GM12878 (cell line): ENCODE measurements around the gene STXBP4. TPM values are rescaled to one million over a fixed set of nuclear protein-coding genes. Genes with fewer than 3 reads are reported as not detected.

Source experiments
- ATAC-seq: fragments of 200-7000 bp; cut with Tn5 transposase; 3 replicates; pipeline ENCODE4 v1.9.1; 2020; ENCODE audit warnings: mild to moderate bottlenecking, moderate library complexity
- BruUV-seq: library from RNA; stranded (reverse); fragments of 400-500 nt; replicated peaks from 2 replicates; lab custom pipeline; 2021; lab: Mats Ljungman, UMichigan
- CTCF ChIA-PET: fragments of 300-600 bp; sonication (Branson Sonifier 250); formaldehyde crosslinking; extraction: SDS; loops from one replicate; lab custom pipeline; 2021; ENCODE audit warnings: inconsistent platforms; lab: Yijun Ruan, JAX
- POLR2A ChIA-PET: fragments of 350-600 bp; formaldehyde crosslinking; extraction: SDS; loops from one replicate; lab custom pipeline; 2021; ENCODE audit warnings: inconsistent platforms; lab: Charles Lee
- RAD21 ChIA-PET: fragments of 300-600 bp; sonication (Branson Sonifier 250); formaldehyde crosslinking; loops from one replicate; lab custom pipeline; 2023; ENCODE audit warnings: antibody characterized with exemption; ENCODE audit not compliant: unreplicated experiment; lab: Charles Lee
- SMC1A ChIA-PET: fragments of 300-600 bp; sonication (Branson Sonifier 250); formaldehyde crosslinking; loops from one replicate; lab custom pipeline; 2023; ENCODE audit not compliant: unreplicated experiment, uncharacterized antibody; lab: Charles Lee
- DNase-seq: peaks from one replicate; pipeline ENCODE4 v3.0.0-alpha.2; 2011; ENCODE audit warnings: low read depth, low spot score
- FAIRE-seq: peaks from 3 replicates; lab custom pipeline; 2011; peaks lifted over from hg19 to GRCh38; lab: Jason Lieb, UNC
- H2AFZ ChIP-seq: 2 replicates; pipeline ENCODE4 v1.6.0; 2011; ENCODE audit warnings: low read depth, low read length, control low read depth; ENCODE audit not compliant: control insufficient read depth
- H3K27ac ChIP-seq: 2 replicates; pipeline ENCODE4 v1.5.1; 2011; ENCODE audit warnings: control low read depth; ENCODE audit not compliant: control insufficient read depth, insufficient read depth
- H3K27me3 ChIP-seq, 2 experiments: replicated peaks in 1 of 2; 2 replicates each; pipeline versions ENCODE4 v1.6.0 to v1.6.1; 2011; ENCODE audit warnings: low read length in 1 of 2; ENCODE audit not compliant: control insufficient read depth in 2 of 2, insufficient read depth in 2 of 2
- H3K36me3 ChIP-seq, 2 experiments: 2 replicates each; pipeline ENCODE4 v1.5.1; 2011; ENCODE audit warnings: low read length in 1 of 2; ENCODE audit not compliant: control insufficient read depth in 2 of 2, insufficient read depth in 2 of 2
- H3K4me1 ChIP-seq: 2 replicates; pipeline ENCODE4 v1.6.1; 2011; ENCODE audit warnings: mild to moderate bottlenecking, low read length, moderate library complexity, mixed read lengths; ENCODE audit not compliant: control insufficient read depth, insufficient read depth
- H3K4me2 ChIP-seq: 2 replicates; pipeline ENCODE4 v1.6.0; 2011; ENCODE audit warnings: control low read depth; ENCODE audit not compliant: control insufficient read depth, insufficient read depth
- H3K4me3 ChIP-seq: fragments of 200-600 bp; sonication (generic); 2 replicates; pipeline ENCODE4 v1.5.1; 2016
- H3K79me2 ChIP-seq: 2 replicates; pipeline ENCODE4 v1.6.0; 2011; ENCODE audit warnings: low read length; ENCODE audit not compliant: control insufficient read depth, insufficient read depth
- H3K9ac ChIP-seq: 2 replicates; pipeline ENCODE4 v1.8.0; 2011; ENCODE audit warnings: low read length, control low read depth, mixed read lengths; ENCODE audit not compliant: control insufficient read depth, insufficient read depth
- H3K9me3 ChIP-seq: replicated peaks from 3 replicates; pipeline ENCODE4 v1.5.1; 2011; ENCODE audit warnings: mild to moderate bottlenecking, low read length; ENCODE audit not compliant: control insufficient read depth, insufficient read depth
- H4K20me1 ChIP-seq: 2 replicates; pipeline ENCODE4 v1.6.0; 2011; ENCODE audit not compliant: control insufficient read depth, insufficient read depth
- ATF7 ChIP-seq: fragments of 450-650 bp; IDR thresholded peaks from 2 replicates; pipeline ENCODE4 v1.6.1; 2016; ENCODE audit warnings: low read depth, mild to moderate bottlenecking
- BMI1 ChIP-seq: fragments of 450-650 bp; IDR thresholded peaks from 2 replicates; pipeline ENCODE4 v1.6.1; 2016; ENCODE audit warnings: mild to moderate bottlenecking, moderate library complexity, borderline replicate concordance
- CTCF ChIP-seq, 3 experiments: IDR thresholded peaks in 2 of 3; conservative IDR thresholded peaks in 1 of 3; 2 replicates each; pipeline ENCODE4 v1.5.1; 2011; ENCODE audit warnings: low read depth in 3 of 3, low read length in 3 of 3, mild to moderate bottlenecking in 3 of 3, control low read depth in 2 of 3, moderate library complexity in 2 of 3, inconsistent platforms in 1 of 3, mixed read lengths in 1 of 3; ENCODE audit not compliant: control insufficient read depth in 2 of 3, insufficient read depth in 1 of 3; ENCODE audit errors: extremely low read depth in 1 of 3
- ELK1 ChIP-seq: IDR thresholded peaks from 2 replicates; pipeline ENCODE4 v1.6.1; 2012; ENCODE audit warnings: low read depth, low read length, improper control_type of control experiment
- FOXM1 ChIP-seq: IDR thresholded peaks from 2 replicates; pipeline ENCODE4 v1.6.1; 2012; ENCODE audit warnings: low read depth, mild to moderate bottlenecking, inconsistent platforms, low read length, moderate library complexity
- GATAD2B ChIP-seq: fragments of 450-650 bp; conservative IDR thresholded peaks from 2 replicates; pipeline ENCODE4 v1.6.1; 2017; ENCODE audit warnings: low read depth, mild to moderate bottlenecking, moderate library complexity
- IKZF1 ChIP-seq: fragments of 450-650 bp; conservative IDR thresholded peaks from 2 replicates; pipeline ENCODE4 v1.6.1; 2017; ENCODE audit warnings: antibody characterized with exemption, mild to moderate bottlenecking
- JUNB ChIP-seq: IDR thresholded peaks from 2 replicates; pipeline ENCODE4 v1.6.1; 2016; ENCODE audit warnings: antibody characterized with exemption, mild to moderate bottlenecking
- LARP7 ChIP-seq: fragments of 450-650 bp; IDR thresholded peaks from 2 replicates; pipeline ENCODE4 v1.6.1; 2017; ENCODE audit warnings: mild to moderate bottlenecking
- PML ChIP-seq: IDR thresholded peaks from 2 replicates; pipeline ENCODE4 v1.6.1; 2012; ENCODE audit warnings: low read length, inconsistent platforms
- STAT3 ChIP-seq: IDR thresholded peaks from 2 replicates; pipeline ENCODE4 v1.6.1; 2011; ENCODE audit warnings: low read depth, low read length, improper control_type of control experiment
- USF1 ChIP-seq: IDR thresholded peaks from 2 replicates; pipeline ENCODE4 v1.6.1; 2011; ENCODE audit warnings: borderline replicate concordance, low read depth, mild to moderate bottlenecking, moderate library complexity, mixed read lengths, low read length; ENCODE audit not compliant: insufficient read depth; ENCODE audit errors: extremely low read length
- ZBTB4 ChIP-seq: fragments of 450-650 bp; formaldehyde crosslinking; IDR thresholded peaks from 2 replicates; pipeline ENCODE4 v1.4.0; 2022; ENCODE audit warnings: mild to moderate bottlenecking, moderate library complexity
- ZNF217 ChIP-seq: fragments of 450-650 bp; IDR thresholded peaks from 2 replicates; pipeline ENCODE4 v1.6.1; 2017; ENCODE audit warnings: antibody characterized with exemption, mild to moderate bottlenecking
- WGBS: methylation state at CpG from one replicate; pipeline ENCODE4 v1.1.6; 2016; ENCODE audit warnings: low lambda C conversion rate; ENCODE audit not compliant: insufficient replicate concordance, insufficient coverage; ENCODE audit errors: missing lambda C conversion rate; 5-methylcytosine and 5-hydroxymethylcytosine counted together
- in situ Hi-C: fragments of 300-500 bp; cut with MboI; formaldehyde crosslinking; loops from 9 replicates; pipeline ENCODE4 v1.14.3; 2018; ENCODE audit warnings: mixed read lengths
- intact Hi-C: fragments of 100-400 bp; cut with micrococcal nuclease; formaldehyde crosslinking; loops from one replicate; pipeline ENCODE4 v1.14.2; 2022; ENCODE audit not compliant: unreplicated experiment
- polyA plus RNA-seq, 11 experiments: library from polyadenylated mRNA; depleted of rRNA in 4 of 11; unstranded in 6 of 11; stranded (reverse) in 5 of 11; fragments of >200 nt; fragmentation: Nextera tagmentation in 4 of 11; fragmentation: Illumina TruSeq in 1 of 11; extraction: Ambion mirVana in 4 of 11; extraction: Trizol in 1 of 11; gene quantifications; 1 replicate in 1 of 11; 2 replicates in 10 of 11; pipeline versions ENCODE4 v1.2.1 to v1.2.3, GENCODE V29; 2011 to 2016; ENCODE audit warnings: inconsistent platforms in 2 of 11, missing spikeins in 2 of 11, low read depth in 1 of 11
- total RNA-seq, 4 experiments: library from RNA; depleted of rRNA in 3 of 4; stranded (reverse); fragments of >200 nt in 3 of 4; fragmentation: Illumina TruSeq in 1 of 4; extraction: Trizol in 1 of 4; gene quantifications; 2 replicates each; pipeline versions ENCODE4 v1.2.1 to v1.2.3, GENCODE V29; 2013 to 2021

STXBP4 gene
- total and polyA plus RNA-seq, 10 of the 15 experiments (the other 5 are each of a cell fraction or from before 2014, with no cell fraction given): 4.3 to 11.0 (median 6.7) TPM

GRCh38 chr17:55167024-55167725 is 198.6 kb downstream of the STXBP4 start:
- H3K4me3 ChIP-seq: no peak overlapping the region
- TF ChIP-seq FOXM1 (no peak), ELK1 (no peak), IKZF1 (no peak), STAT3 (no peak), ZBTB4 (CRISPR knock-in tag) (no peak), CTCF (IDR thresholded peaks at IDR 0.05 in 2 of 3, conservative IDR thresholded peaks at IDR 0.05 in 1 of 3; ENCODE audit: control insufficient read depth in 2 of 3, extremely low read depth in 1 of 3, insufficient read depth in 1 of 3, low read depth in 3 of 3, low read length in 3 of 3) (no peak), LARP7 (no peak), GATAD2B (no peak), BMI1 (no peak), JUNB (no peak), PML (no peak), ATF7 (no peak), ZNF217 (no peak), USF1 (no peak)
- TF ChIP-seq, all 136 proteins: peak for 0
- H4K20me1 ChIP-seq: no peaks in the 10 kb centered on the region
- no TSS peak for BruUV-seq
- intact Hi-C loops (no loop called here), in situ Hi-C loops (no loop called here)
- peaks cover 21% of the 10 kb centered on the region for H3K4me1 ChIP-seq
- H3K9me3 ChIP-seq: no peaks in the 10 kb centered on the region
- ATAC-seq (no peak), DNase-seq (no peak), FAIRE-seq (no peak)
- ChIA-PET CTCF (interaction anchor here (1.3 kb wide), 2 partner anchors 67 to 103 kb away, joined by 3 read pairs; no protein-coding TSS in a partner anchor), POLR2A (no interaction called here), SMC1A (interaction anchor here (0.7 to 1.6 kb wide), 2 partner anchors 11 to 16 kb away, joined by 3 read pairs; no protein-coding TSS in a partner anchor), RAD21 (interaction anchor here (1.0 kb wide), 1 partner anchor 13 kb away, joined by 3 read pairs; no protein-coding TSS in a partner anchor)
- H3K27me3 ChIP-seq: no peaks in the 10 kb centered on the region
- WGBS: 95% methylated on average over 2 of the region's 2 CpGs
- no peak overlapping the region for H3K27ac ChIP-seq
- no peak overlapping the region for H3K9ac ChIP-seq
- H3K36me3 ChIP-seq: no peaks in the 10 kb centered on the region; a peak in 1 of 4 replicates
- no peaks in the 10 kb centered on the region for H3K79me2 ChIP-seq
- no peak overlapping the region for H2AFZ ChIP-seq
- H3K4me2 ChIP-seq: no peak overlapping the region
